ENCODE results near the gene IL1A. TPM values are rescaled to one million over a fixed set of nuclear protein-coding genes. Genes with fewer than 3 reads are reported as not detected.

IL1A gene
- total and polyA plus RNA-seq, 4 donors = 1.1 to 15.5 (median 2.4) TPM

- TF ChIP-seq CTCF (IDR thresholded peaks at IDR 0.05; ENCODE audit: control extremely low read depth, extremely low read depth) = no peak
- no peak for DNase-seq
- Histone ChIP-seq H3K9me3 (ENCODE audit: control insufficient read depth in 4 of 4, insufficient read depth in 3 of 4, low read length in 3 of 4) (no peaks in the 10 kb centered on the region), H3K36me3 (ENCODE audit: control insufficient read depth in 4 of 4, insufficient read depth in 4 of 4, low read length in 4 of 4) (no peaks in the 10 kb centered on the region), H3K4me3 (no peak overlapping the region), H3K27me3 (ENCODE audit: control insufficient read depth in 3 of 3, insufficient read depth in 3 of 3, low read length in 2 of 3) (no peaks in the 10 kb centered on the region), H3K9ac (ENCODE audit: insufficient read depth in 1 of 2, low read length in 2 of 2) (no peak overlapping the region), H3K27ac (ENCODE audit: low read depth in 1 of 2, low read length in 1 of 2) (no peak overlapping the region), H3K4me1 (ENCODE audit: control insufficient read depth in 5 of 5, insufficient read depth in 5 of 5, low read length in 5 of 5) (no peaks in the 10 kb centered on the region)
- 77 to 87% methylated on average over 3 of the region's 3 CpGs for whole genome bisulfite sequencing, 2 donors
- ATAC-seq (ENCODE audit: insufficient read depth, low FRiP score) = no peak
Observed at GRCh38 chr2:112782234-112782799, 2.0 kb downstream of the IL1A start.

GRCh38 chr2:112779598-112779997, 4.7 kb downstream of the IL1A start:
- H3K36me3 ChIP-seq (ENCODE audit: control insufficient read depth in 4 of 4, insufficient read depth in 4 of 4, low read length in 4 of 4) = no peaks in the 10 kb centered on the region
- H3K4me3 ChIP-seq = no peak overlapping the region
- H3K27ac ChIP-seq (ENCODE audit: low read depth in 1 of 2, low read length in 1 of 2) = no peak overlapping the region
- H3K4me1 ChIP-seq (ENCODE audit: control insufficient read depth in 5 of 5, insufficient read depth in 5 of 5, low read length in 5 of 5) = no peaks in the 10 kb centered on the region
- DNase-seq (no peak), ATAC-seq (ENCODE audit: insufficient read depth, low FRiP score) (no peak)
- no peaks in the 10 kb centered on the region for H3K27me3 ChIP-seq (ENCODE audit: control insufficient read depth in 3 of 3, insufficient read depth in 3 of 3, low read length in 2 of 3)
- WGBS, 2 donors = 95% methylated on average over 1 of the region's 1 CpG
- no peak for TF ChIP-seq CTCF (IDR thresholded peaks at IDR 0.05; ENCODE audit: control extremely low read depth, extremely low read depth)
- no peaks in the 10 kb centered on the region for H3K9me3 ChIP-seq (ENCODE audit: control insufficient read depth in 4 of 4, insufficient read depth in 3 of 4, low read length in 3 of 4)
- no peak overlapping the region for H3K9ac ChIP-seq (ENCODE audit: insufficient read depth in 1 of 2, low read length in 2 of 2)

- no peaks in the 10 kb centered on the region for H3K9me3 ChIP-seq (ENCODE audit: control insufficient read depth in 4 of 4, insufficient read depth in 3 of 4, low read length in 3 of 4)
- H3K27ac ChIP-seq (ENCODE audit: low read depth in 1 of 2, low read length in 1 of 2) = no peak overlapping the region
- DNase-seq = no peak
- no peak overlapping the region for H3K4me3 ChIP-seq
- H3K27me3 ChIP-seq (ENCODE audit: control insufficient read depth in 3 of 3, insufficient read depth in 3 of 3, low read length in 2 of 3) = no peaks in the 10 kb centered on the region
- no peak for TF ChIP-seq CTCF (IDR thresholded peaks at IDR 0.05; ENCODE audit: control extremely low read depth, extremely low read depth)
- H3K9ac ChIP-seq (ENCODE audit: insufficient read depth in 1 of 2, low read length in 2 of 2) = no peak overlapping the region
- H3K4me1 ChIP-seq (ENCODE audit: control insufficient read depth in 5 of 5, insufficient read depth in 5 of 5, low read length in 5 of 5) = no peaks in the 10 kb centered on the region
- no peaks in the 10 kb centered on the region for H3K36me3 ChIP-seq (ENCODE audit: control insufficient read depth in 4 of 4, insufficient read depth in 4 of 4, low read length in 4 of 4)
- no peak for ATAC-seq (ENCODE audit: insufficient read depth, low FRiP score)
Observed at GRCh38 chr2:112777036-112777435, 7.3 kb downstream of the IL1A start.

DNA sequence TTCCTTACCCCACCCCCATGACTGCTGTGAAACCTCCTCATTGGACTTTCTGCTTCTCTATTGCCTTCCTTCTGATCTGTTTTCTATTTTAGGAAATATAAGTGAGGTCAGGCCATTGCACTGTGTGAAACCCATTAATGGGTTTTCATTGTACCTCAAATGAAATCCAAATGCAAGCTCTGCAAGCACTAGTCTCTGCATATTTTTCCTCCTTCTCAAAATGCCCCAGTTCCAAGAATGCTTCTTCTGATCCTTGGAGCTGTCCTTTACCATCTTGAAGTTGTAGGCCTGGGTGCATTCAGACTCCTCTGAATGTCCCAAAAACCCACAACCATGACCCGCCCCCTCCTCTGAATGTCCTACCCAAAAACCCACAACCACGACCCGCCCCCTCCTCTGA, 8.2 kb downstream of the IL1A start:
- H3K27ac ChIP-seq (ENCODE audit: low read depth in 1 of 2, low read length in 1 of 2) = no peak overlapping the region
- H3K27me3 ChIP-seq (ENCODE audit: control insufficient read depth in 3 of 3, insufficient read depth in 3 of 3, low read length in 2 of 3) = no peaks in the 10 kb centered on the region
- WGBS, 2 donors = 27 to 70% methylated on average over 1 to 3 of the region's 3 CpGs
- ATAC-seq (ENCODE audit: insufficient read depth, low FRiP score) = no peak
- no peak overlapping the region for H3K4me3 ChIP-seq
- no peaks in the 10 kb centered on the region for H3K4me1 ChIP-seq (ENCODE audit: control insufficient read depth in 5 of 5, insufficient read depth in 5 of 5, low read length in 5 of 5)
- DNase-seq = no peak
- no peaks in the 10 kb centered on the region for H3K9me3 ChIP-seq (ENCODE audit: control insufficient read depth in 4 of 4, insufficient read depth in 3 of 4, low read length in 3 of 4)
- no peak overlapping the region for H3K9ac ChIP-seq (ENCODE audit: insufficient read depth in 1 of 2, low read length in 2 of 2)
- no peak for TF ChIP-seq CTCF (IDR thresholded peaks at IDR 0.05; ENCODE audit: control extremely low read depth, extremely low read depth)
- H3K36me3 ChIP-seq (ENCODE audit: control insufficient read depth in 4 of 4, insufficient read depth in 4 of 4, low read length in 4 of 4) = no peaks in the 10 kb centered on the region
